ENCODE data around the gene EREG. TPM values are rescaled to one million over a fixed set of nuclear protein-coding genes. Genes with fewer than 3 reads are reported as not detected.
A peak's percentile ranks its signal among the peaks of the same experiment; 100 is the strongest.

EREG gene
- polyA plus RNA-seq, 1 donor (not counting 4 experiments of a cell fraction or from before 2014, with no cell fraction given), result 38.7 TPM

DNA sequence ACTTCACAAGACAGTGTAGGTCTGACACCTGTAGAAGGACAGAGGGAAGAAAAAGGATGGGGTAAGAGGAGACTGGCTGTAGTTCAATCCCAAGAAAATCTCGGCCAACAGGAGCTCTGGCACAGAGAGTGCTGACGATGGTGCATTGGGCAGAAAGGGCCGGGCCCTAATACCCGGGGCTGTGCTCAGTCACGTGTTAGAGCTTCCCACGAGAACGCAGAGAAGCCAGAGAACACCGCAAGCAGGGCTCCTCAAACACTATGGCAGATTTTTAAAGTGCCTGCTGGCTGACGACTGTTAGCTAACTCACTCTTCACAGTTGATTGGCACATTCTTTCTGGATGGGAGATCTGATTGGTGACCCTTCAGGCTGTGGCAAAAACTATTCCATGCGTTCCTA is 35.5 kb downstream of the EREG start:
- H3K4me2 ChIP-seq (ENCODE audit: control insufficient read depth, extremely low read depth, insufficient read depth, low read depth, low read length), result no peak overlapping the region
- no peaks in the 10 kb centered on the region for H3K36me3 ChIP-seq (ENCODE audit: control insufficient read depth in 2 of 2, extremely low read depth in 1 of 2, insufficient read depth in 2 of 2, low read length in 2 of 2)
- H3K4me1 ChIP-seq (ENCODE audit: control insufficient read depth, extremely low read depth, insufficient read depth, low read length), result no peaks in the 10 kb centered on the region
- TF ChIP-seq, protein P1, sequence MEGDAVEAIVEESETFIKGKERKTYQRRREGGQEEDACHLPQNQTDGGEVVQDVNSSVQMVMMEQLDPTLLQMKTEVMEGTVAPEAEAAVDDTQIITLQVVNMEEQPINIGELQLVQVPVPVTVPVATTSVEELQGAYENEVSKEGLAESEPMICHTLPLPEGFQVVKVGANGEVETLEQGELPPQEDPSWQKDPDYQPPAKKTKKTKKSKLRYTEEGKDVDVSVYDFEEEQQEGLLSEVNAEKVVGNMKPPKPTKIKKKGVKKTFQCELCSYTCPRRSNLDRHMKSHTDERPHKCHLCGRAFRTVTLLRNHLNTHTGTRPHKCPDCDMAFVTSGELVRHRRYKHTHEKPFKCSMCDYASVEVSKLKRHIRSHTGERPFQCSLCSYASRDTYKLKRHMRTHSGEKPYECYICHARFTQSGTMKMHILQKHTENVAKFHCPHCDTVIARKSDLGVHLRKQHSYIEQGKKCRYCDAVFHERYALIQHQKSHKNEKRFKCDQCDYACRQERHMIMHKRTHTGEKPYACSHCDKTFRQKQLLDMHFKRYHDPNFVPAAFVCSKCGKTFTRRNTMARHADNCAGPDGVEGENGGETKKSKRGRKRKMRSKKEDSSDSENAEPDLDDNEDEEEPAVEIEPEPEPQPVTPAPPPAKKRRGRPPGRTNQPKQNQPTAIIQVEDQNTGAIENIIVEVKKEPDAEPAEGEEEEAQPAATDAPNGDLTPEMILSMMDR (optimal IDR thresholded peaks at IDR 0.05 in 1 of 3, IDR thresholded peaks at IDR 0.05 in 1 of 3, conservative IDR thresholded peaks at IDR 0.05 in 1 of 3; ENCODE audit: extremely low read depth in 1 of 3, insufficient read depth in 2 of 3, low read length in 3 of 3), result no peak
- TF ChIP-seq EZH2 (IDR thresholded peaks at IDR 0.05; ENCODE audit: low read length), result no peak
- FAIRE-seq, result no peak
- no peak for DNase-seq (ENCODE audit: low read depth, low spot score)
- no peaks in the 10 kb centered on the region for H3K9me3 ChIP-seq (ENCODE audit: control insufficient read depth, low read depth, low read length)
- no peaks in the 10 kb centered on the region for H3K79me2 ChIP-seq (ENCODE audit: control insufficient read depth, insufficient read depth, low read length)
- dilution Hi-C loops (cut with MboI; ENCODE audit: extremely low pct_ligation_motif_present, low sequenced_read_pairs), result no loop called here
- H3K9ac ChIP-seq (ENCODE audit: control insufficient read depth, extremely low read depth, insufficient read depth, low read length), result no peak overlapping the region
- H3K4me3 ChIP-seq (ENCODE audit: control insufficient read depth in 2 of 3, extremely low read depth in 1 of 3, insufficient read depth in 2 of 3, low read depth in 1 of 3, low read length in 3 of 3), result no peak overlapping the region
- H3K9me1 ChIP-seq (ENCODE audit: control insufficient read depth, extremely low read depth, insufficient read depth, low read length), result no peaks in the 10 kb centered on the region
- H4K20me1 ChIP-seq (ENCODE audit: control insufficient read depth, extremely low read depth, insufficient read depth, low read length), result no peaks in the 10 kb centered on the region
- no peaks in the 10 kb centered on the region for H3K27me3 ChIP-seq (ENCODE audit: control insufficient read depth, extremely low read depth, insufficient read depth, low read length)
- no peak overlapping the region for H2AFZ ChIP-seq (ENCODE audit: control insufficient read depth, low read length)
- H3K27ac ChIP-seq (ENCODE audit: control insufficient read depth, insufficient read depth, low read length), result no peak overlapping the region

DNA sequence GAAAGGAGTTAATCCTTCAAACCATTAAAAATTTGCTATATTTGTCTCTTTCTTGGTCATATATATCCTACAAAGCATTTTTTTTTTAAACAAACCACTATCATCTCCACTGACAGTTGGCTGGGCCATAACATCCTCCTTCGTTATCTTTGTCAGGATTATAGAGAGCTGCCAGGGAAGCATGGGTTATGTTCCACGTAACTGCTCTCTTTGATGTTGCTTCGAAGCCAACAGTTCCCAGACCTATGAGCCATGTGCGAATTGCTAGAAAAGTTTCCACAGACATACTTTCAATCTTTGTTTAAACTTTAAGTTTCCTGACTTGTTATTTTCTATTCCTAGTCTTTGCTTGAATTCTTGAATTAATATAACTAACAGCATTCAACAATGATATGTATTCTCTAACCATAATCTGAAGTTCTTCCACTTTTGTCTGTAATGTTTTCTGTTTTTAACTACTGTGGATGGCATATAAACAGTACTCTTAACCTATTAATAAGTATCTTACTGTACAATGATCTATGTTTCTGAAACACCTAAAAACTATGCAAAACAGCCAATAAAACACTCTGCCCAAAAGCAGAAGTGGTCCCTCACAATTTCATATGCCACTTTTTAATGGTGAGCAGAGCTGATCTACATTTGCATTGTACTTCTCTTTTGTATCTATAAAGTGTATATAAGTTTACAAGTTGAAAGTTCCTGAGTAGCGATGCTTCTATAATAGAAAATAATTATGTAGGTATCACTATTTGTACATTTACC is 37.9 kb downstream of the EREG start:
- Histone ChIP-seq H3K4me2 (ENCODE audit: control insufficient read depth, extremely low read depth, insufficient read depth, low read depth, low read length) (no peak overlapping the region), H3K4me3 (ENCODE audit: control insufficient read depth in 2 of 3, extremely low read depth in 1 of 3, insufficient read depth in 2 of 3, low read depth in 1 of 3, low read length in 3 of 3) (no peak overlapping the region), H3K79me2 (ENCODE audit: control insufficient read depth, insufficient read depth, low read length) (no peaks in the 10 kb centered on the region), H3K9ac (ENCODE audit: control insufficient read depth, extremely low read depth, insufficient read depth, low read length) (no peak overlapping the region), H3K4me1 (ENCODE audit: control insufficient read depth, extremely low read depth, insufficient read depth, low read length) (peaks cover 11% of the 10 kb centered on the region), H2AFZ (ENCODE audit: control insufficient read depth, low read length) (peak overlapping the region; percentile 44), H4K20me1 (ENCODE audit: control insufficient read depth, extremely low read depth, insufficient read depth, low read length) (no peaks in the 10 kb centered on the region), H3K27me3 (ENCODE audit: control insufficient read depth, extremely low read depth, insufficient read depth, low read length) (no peaks in the 10 kb centered on the region), H3K9me3 (ENCODE audit: control insufficient read depth, low read depth, low read length) (no peaks in the 10 kb centered on the region), H3K36me3 (ENCODE audit: control insufficient read depth in 2 of 2, extremely low read depth in 1 of 2, insufficient read depth in 2 of 2, low read length in 2 of 2) (no peaks in the 10 kb centered on the region), H3K9me1 (ENCODE audit: control insufficient read depth, extremely low read depth, insufficient read depth, low read length) (no peaks in the 10 kb centered on the region), H3K27ac (ENCODE audit: control insufficient read depth, insufficient read depth, low read length) (no peak overlapping the region)
- dilution Hi-C loops (cut with MboI; ENCODE audit: extremely low pct_ligation_motif_present, low sequenced_read_pairs), result no loop called here
- DNase-seq (ENCODE audit: low read depth, low spot score) (no peak), FAIRE-seq (no peak)
- TF ChIP-seq, protein P1 (optimal IDR thresholded peaks at IDR 0.05 in 1 of 3, IDR thresholded peaks at IDR 0.05 in 1 of 3, conservative IDR thresholded peaks at IDR 0.05 in 1 of 3; ENCODE audit: extremely low read depth in 1 of 3, insufficient read depth in 2 of 3, low read length in 3 of 3), result no peak
- no peak for TF ChIP-seq EZH2 (IDR thresholded peaks at IDR 0.05; ENCODE audit: low read length)

Measured in keratinocyte (primary cell).